DMS114 treated with DMSO at 0.1 percent for 48 hours (cell line): ENCODE measurements around the gene SELPLG.
"Not testable (repeated sequence)": the region's sequence is repeated elsewhere in the genome, so short reads cannot be mapped to it uniquely, and the experiment has no call there.

Experiments
- DNase-seq: peaks from one replicate; lab custom pipeline; 2025; ENCODE audit not compliant: unreplicated experiment; lab: John Stamatoyannopoulos, UW

SELPLG gene

GRCh38 chr12:108592033-108592909, 41.4 kb downstream of the SELPLG start:
- DNase-seq: no peak

- DNase-seq: no peak
Measured at GRCh38 chr12:108591267-108591980, 42.3 kb downstream of the SELPLG start.

GRCh38 chr12:108590463-108590862, 43.2 kb downstream of the SELPLG start:
- not testable (repeated sequence) for DNase-seq

- DNase-seq: no peak
Measured at GRCh38 chr12:108589840-108590229, 43.9 kb downstream of the SELPLG start.

GRCh38 chr12:108589028-108589839, 44.5 kb downstream of the SELPLG start:
- DNase-seq: no peak

- DNase-seq: no peak
Measured at GRCh38 chr12:108587826-108588225, 45.9 kb downstream of the SELPLG start.

- DNase-seq: no peak
Measured at GRCh38 chr12:108586306-108586705, 47.4 kb downstream of the SELPLG start.

GRCh38 chr12:108585864-108586263, 47.8 kb downstream of the SELPLG start:
- no peak for DNase-seq

GRCh38 chr12:108584456-108585065, 49.1 kb downstream of the SELPLG start:
- no peak for DNase-seq

GRCh38 chr12:108583991-108584390, 49.7 kb downstream of the SELPLG start:
- DNase-seq: no peak

GRCh38 chr12:108582978-108583770, 50.5 kb downstream of the SELPLG start:
- no peak for DNase-seq

GRCh38 chr12:108582509-108582908, 51.2 kb downstream of the SELPLG start:
- DNase-seq: no peak

- DNase-seq: no peak
Measured at GRCh38 chr12:108581311-108582227, 52.1 kb downstream of the SELPLG start.

GRCh38 chr12:108580531-108580930, 53.2 kb downstream of the SELPLG start:
- DNase-seq: no peak

GRCh38 chr12:108578813-108579212, 54.9 kb downstream of the SELPLG start:
- DNase-seq: no peak

- no peak for DNase-seq
Measured at GRCh38 chr12:108578264-108578663, 55.4 kb downstream of the SELPLG start.

GRCh38 chr12:108577458-108577857, 56.2 kb downstream of the SELPLG start:
- DNase-seq: no peak

- no peak for DNase-seq
Measured at GRCh38 chr12:108576660-108577234, 56.9 kb downstream of the SELPLG start.
